Left lung (tissue), 10 donors: Measurements from ENCODE around the gene AFG1L. TPM values are rescaled to one million over a fixed set of nuclear protein-coding genes. Genes with fewer than 3 reads are reported as not detected.
"Not testable (repeated sequence)": the region's sequence is repeated elsewhere in the genome, so short reads cannot be mapped to it uniquely, and the experiment has no call there.

Experiments
- ATAC-seq: fragments of 200-7000 bp; cut with Tn5 transposase; one replicate; pipeline ENCODE4 v1.9.1; 2020; ENCODE audit warnings: moderate library complexity
- DNase-seq, 4 donors: peaks; one replicate each; pipeline ENCODE4 v3.0.0-alpha.2; 2013 to 2020
- H3K27ac ChIP-seq, 2 donors: fragments of 200-600 bp; sonication (generic) in 1 of 2; one replicate each; pipeline versions ENCODE4 v1.5.0 to v1.8.0; 2020 to 2021
- H3K27me3 ChIP-seq, 2 donors: fragments of 200-600 bp; sonication (generic) in 1 of 2; one replicate each; pipeline versions ENCODE4 v1.5.0 to v1.8.0; 2020 to 2021
- H3K36me3 ChIP-seq, 2 donors: fragments of 200-600 bp; sonication (generic) in 1 of 2; one replicate each; pipeline versions ENCODE4 v1.5.0 to v1.8.0; 2020 to 2021
- H3K4me1 ChIP-seq, 2 donors: fragments of 200-600 bp; one replicate each; pipeline ENCODE4 v1.8.0; 2021
- H3K4me3 ChIP-seq, 2 donors: fragments of 200-600 bp; sonication (generic) in 1 of 2; one replicate each; pipeline versions ENCODE4 v1.5.0 to v1.8.0; 2020 to 2021; ENCODE audit warnings: mild to moderate bottlenecking in 1 of 2
- H3K9me3 ChIP-seq, 2 donors: fragments of 200-600 bp; sonication (generic) in 1 of 2; one replicate each; pipeline versions ENCODE4 v1.5.0 to v1.8.0; 2020 to 2021
- CTCF ChIP-seq, 2 donors: fragments of 200-600 bp; sonication (generic) in 1 of 2; IDR thresholded peaks; one replicate each; pipeline versions ENCODE4 v1.5.0 to v1.8.0; 2021; ENCODE audit warnings: antibody characterized with exemption in 2 of 2
- intact Hi-C, 2 donors: fragments of 100-400 bp; cut with DNase I; formaldehyde crosslinking; loops; one replicate each; pipeline versions ENCODE4 v1.11.2 to v1.14.2; 2022
- polyA plus RNA-seq, 6 donors: library from polyadenylated mRNA; unstranded; fragments of 120-200 nt; gene quantifications; one replicate each; pipeline ENCODE4 v1.2.1, GENCODE V29; 2013; ENCODE audit not compliant: insufficient read length in 6 of 6
- total RNA-seq, 2 donors: library from RNA; stranded (reverse); fragmentation: NEBNext Ultra II Directional; extraction: Animal tissue kit (Norgen Biotek cat#: 25700); gene quantifications; one replicate each; pipeline ENCODE4 v1.2.1, GENCODE V29; 2021
- donor health status: DM: no; HTN: yes; CAD: no.
- donor health status: DM: no; HTN: no; CAD: no.

AFG1L gene
- total and polyA plus RNA-seq, 8 donors: 5.8 to 10.2 (median 7.7) TPM

GRCh38 chr6:108560463-108561308 lies 265.8 kb downstream of the AFG1L start, which contains the start of gene FOXO3:
TSS of gene FOXO3 (plus strand) at chr6:108560917. CDS start at chr6:108561209, 292 bp downstream.
- no peaks in the 10 kb centered on the region for H3K9me3 ChIP-seq
- ATAC-seq: peak; percentile 64
- intact Hi-C loops: no loop called here
- TF ChIP-seq CTCF (IDR thresholded peaks at IDR 0.05): no peak
- peaks cover 32 to 49% of the 10 kb centered on the region in 2 donors for H3K4me1 ChIP-seq
- no peaks in the 10 kb centered on the region for H3K27me3 ChIP-seq
- H3K27ac ChIP-seq: peak within 1 kb of the TSS; percentile 98 to 99
- peak within 1 kb of the TSS; percentile 84 to 96 for H3K4me3 ChIP-seq
- DNase-seq: peak; percentile 86 to 98 (median 94)
- H3K36me3 ChIP-seq: no peaks in the 10 kb centered on the region

- H3K36me3 ChIP-seq, H3K9me3 ChIP-seq, H3K27me3 ChIP-seq, intact Hi-C loops, ATAC-seq: not testable (repeated sequence)
- Histone ChIP-seq H3K4me1 (peaks cover 35 to 55% of the 10 kb centered on the region in 2 donors), H3K27ac (peak overlapping the region; percentile 98 to 99), H3K4me3 (peak overlapping the region; percentile 39 to 84)
- DNase-seq: peak in 1 of 4 donors; percentile 82
Observed at GRCh38 chr6:108561309-108561647, 266.4 kb downstream of the AFG1L start.

GRCh38 chr6:108561742-108562502 lies 267.1 kb downstream of the AFG1L start:
- intact Hi-C loops: no loop called here
- peak in 2 of 4 donors; percentile 44 to 86 for DNase-seq

GRCh38 chr6:108562503-108562993 lies 267.7 kb downstream of the AFG1L start:
- H3K9me3 ChIP-seq: no peaks in the 10 kb centered on the region
- no peak for TF ChIP-seq CTCF (IDR thresholded peaks at IDR 0.05)
- DNase-seq (peak in 3 of 4 donors; percentile 81 to 85 (median 81)), ATAC-seq (peak; percentile 6)
- H3K4me1 ChIP-seq: peaks cover 32 to 58% of the 10 kb centered on the region in 2 donors
- H3K27me3 ChIP-seq: no peaks in the 10 kb centered on the region
- intact Hi-C loops: no loop called here
- H3K4me3 ChIP-seq: peak overlapping the region; percentile 39 to 84
- peaks cover 0 to 6% of the 10 kb centered on the region in 2 donors for H3K36me3 ChIP-seq
- H3K27ac ChIP-seq: peak overlapping the region; percentile 98 to 99

More at GRCh38 chr6:108561742-108562502, 267.1 kb downstream of the AFG1L start:
- TF ChIP-seq CTCF (IDR thresholded peaks at IDR 0.05): no peak
- no peak for ATAC-seq
- peaks cover 36 to 58% of the 10 kb centered on the region in 2 donors for H3K4me1 ChIP-seq
- H3K36me3 ChIP-seq: no peaks in the 10 kb centered on the region
- H3K9me3 ChIP-seq: no peaks in the 10 kb centered on the region
- peak overlapping the region; percentile 39 to 84 for H3K4me3 ChIP-seq
- H3K27me3 ChIP-seq: no peaks in the 10 kb centered on the region
- peak overlapping the region; percentile 98 to 99 for H3K27ac ChIP-seq

GRCh38 chr6:108563292-108563691 lies 268.4 kb downstream of the AFG1L start:
- peak overlapping the region; percentile 39 to 84 for H3K4me3 ChIP-seq
- ATAC-seq (no peak), DNase-seq (no peak)
- H3K27me3 ChIP-seq: no peaks in the 10 kb centered on the region
- peaks cover 32 to 65% of the 10 kb centered on the region in 2 donors for H3K4me1 ChIP-seq
- intact Hi-C loops: no loop called here
- peak overlapping the region; percentile 98 to 99 for H3K27ac ChIP-seq
- no peaks in the 10 kb centered on the region for H3K9me3 ChIP-seq
- no peak for TF ChIP-seq CTCF (IDR thresholded peaks at IDR 0.05)
- H3K36me3 ChIP-seq: peaks cover 0 to 13% of the 10 kb centered on the region in 2 donors
